ENCODE results near the gene CEP83. TPM values are rescaled to one million over a fixed set of nuclear protein-coding genes. Genes with fewer than 3 reads are reported as not detected.

The CEP83 gene
- total RNA-seq, 3 donors from 2014 or later, result 13.3 to 30.0 (median 23.3) TPM

GRCh38 chr12:94258593-94258992, 201.1 kb downstream of the CEP83 start:
- TF ChIP-seq POLR2A (IDR thresholded peaks at IDR 0.05) (no peak), CTCF (IDR thresholded peaks at IDR 0.05) (no peak), POLR2AphosphoS5 (IDR thresholded peaks at IDR 0.05) (no peak)
- intact Hi-C loops (cut with DNase I; ENCODE audit: low total_unique reads), result no loop called here
- H3K9me3 ChIP-seq, result no peaks in the 10 kb centered on the region

More at GRCh38 chr12:94258593-94258992, 201.1 kb downstream of the CEP83 start:
- no peaks in the 10 kb centered on the region for H3K27me3 ChIP-seq
- H3K4me3 ChIP-seq, result no peak overlapping the region
- H3K27ac ChIP-seq, result no peak overlapping the region
- DNase-seq (ENCODE audit: low spot score in 2 of 2), result no peak
- peaks cover 0 to 2% of the 10 kb centered on the region in 2 donors for H3K4me1 ChIP-seq
- H3K36me3 ChIP-seq, result no peaks in the 10 kb centered on the region

Other genes starting within 250 kb of the CEP83 start
- 10 to 100 TPM in 1 of 3 donors, 1 to 10 TPM in 2; 8.3 to 17.0 (median 8.9) TPM for gene TMCC3, start 190.7 kb upstream of the CEP83 start, total RNA-seq